Measurements from ENCODE around the gene RALA.
"Not testable (repeated sequence)": the region's sequence is repeated elsewhere in the genome, so short reads cannot be mapped to it uniquely, and the experiment has no call there.

The RALA gene

GRCh38 chr7:39744620-39745019 lies 121.2 kb downstream of the RALA start:
- Histone ChIP-seq H3K9ac (ENCODE audit: low read length) (no peak overlapping the region), H3K36me3 (ENCODE audit: insufficient read depth, low read length) (no peaks in the 10 kb centered on the region), H3K27me3 (ENCODE audit: control insufficient read depth in 1 of 2, insufficient read depth in 2 of 2, low read length in 2 of 2) (no peaks in the 10 kb centered on the region), H3K4me3 (ENCODE audit: low read depth in 1 of 2, low read length in 2 of 2) (no peak overlapping the region), H3K4me1 (ENCODE audit: insufficient read depth, low read length) (peaks cover 5% of the 10 kb centered on the region), H3K9me3 (ENCODE audit: low read length) (no peaks in the 10 kb centered on the region), H3K27ac (ENCODE audit: low read depth, low read length) (no peak overlapping the region)

- H3K4me3 ChIP-seq (ENCODE audit: low read depth in 1 of 2, low read length in 2 of 2), result no peak overlapping the region
These were observed 121.9 kb downstream of the RALA start for GRCh38 chr7:39745320-39745719.

DNA sequence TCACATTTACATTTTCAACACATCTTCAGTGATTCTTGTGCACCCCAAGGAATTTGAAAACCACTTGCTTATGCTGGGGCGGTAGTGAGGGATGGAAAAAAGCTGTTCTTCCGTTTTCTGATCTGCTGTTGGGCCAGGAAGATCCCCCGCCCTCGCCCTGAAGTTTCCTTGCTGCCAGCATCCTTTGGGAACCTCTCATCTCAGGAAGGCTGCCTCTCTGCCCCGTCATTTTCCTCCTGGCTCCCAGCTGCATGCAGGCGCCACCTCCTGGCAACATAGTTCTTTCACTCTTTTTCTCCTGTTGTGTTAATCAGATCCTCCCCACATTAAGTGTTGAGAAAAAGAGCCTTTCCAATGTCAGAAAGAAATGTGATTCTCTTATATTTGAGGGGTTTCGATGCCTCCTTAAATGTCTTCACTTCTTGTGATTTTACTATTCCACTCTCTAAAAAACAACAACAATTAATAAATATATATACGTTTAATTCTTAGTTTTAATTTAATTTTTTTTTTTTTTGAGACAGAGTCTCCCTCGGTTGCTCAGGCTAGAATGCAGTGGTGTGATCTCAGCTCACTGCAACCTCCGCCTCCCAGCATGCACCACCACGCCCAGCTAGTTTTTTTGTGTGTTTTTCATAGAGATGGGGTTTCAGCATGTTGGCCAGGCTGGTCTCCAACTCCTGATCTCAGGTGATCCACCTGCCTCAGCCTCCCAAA lies 122.9 kb downstream of the RALA start:
- no peak overlapping the region for H3K9ac ChIP-seq (ENCODE audit: low read length)

More at GRCh38 chr7:39745320-39745719, 121.9 kb downstream of the RALA start:
- H3K9me3 ChIP-seq (ENCODE audit: low read length), result no peaks in the 10 kb centered on the region
- H3K36me3 ChIP-seq (ENCODE audit: insufficient read depth, low read length), result no peaks in the 10 kb centered on the region
- no peaks in the 10 kb centered on the region for H3K27me3 ChIP-seq (ENCODE audit: control insufficient read depth in 1 of 2, insufficient read depth in 2 of 2, low read length in 2 of 2)
- H3K4me1 ChIP-seq (ENCODE audit: insufficient read depth, low read length), result peaks cover 5% of the 10 kb centered on the region
- no peak overlapping the region for H3K27ac ChIP-seq (ENCODE audit: low read depth, low read length)
- H3K9ac ChIP-seq (ENCODE audit: low read length), result no peak overlapping the region

DNA sequence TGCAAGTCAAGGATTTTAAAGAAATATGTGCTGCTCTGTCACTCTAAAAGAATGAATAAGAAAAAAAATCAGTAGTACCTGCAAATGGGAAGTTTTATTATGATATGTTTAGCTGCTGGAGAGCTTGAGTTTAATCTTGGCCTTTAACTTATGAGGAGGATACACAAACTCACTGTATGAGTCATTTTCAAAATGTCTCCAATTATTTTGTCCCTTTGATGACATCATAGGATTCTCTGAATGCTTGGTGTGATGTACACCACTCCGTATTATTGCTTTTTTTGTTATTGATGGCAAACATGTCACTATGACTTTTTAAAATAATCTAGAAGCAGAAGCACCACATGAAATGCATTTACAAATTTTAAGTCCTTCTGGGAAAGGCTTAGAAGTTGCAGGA lies 125.8 kb downstream of the RALA start:
- Histone ChIP-seq H3K4me3 (ENCODE audit: low read depth in 1 of 2, low read length in 2 of 2) (no peak overlapping the region), H3K27me3 (ENCODE audit: control insufficient read depth in 1 of 2, insufficient read depth in 2 of 2, low read length in 2 of 2) (no peaks in the 10 kb centered on the region), H3K36me3 (ENCODE audit: insufficient read depth, low read length) (no peaks in the 10 kb centered on the region), H3K4me1 (ENCODE audit: insufficient read depth, low read length) (peaks cover 5% of the 10 kb centered on the region), H3K9me3 (ENCODE audit: low read length) (no peaks in the 10 kb centered on the region), H3K27ac (ENCODE audit: low read depth, low read length) (no peak overlapping the region), H3K9ac (ENCODE audit: low read length) (no peak overlapping the region)

More for the DNA sequence above, 122.9 kb downstream of the RALA start:
- H3K27me3 ChIP-seq (ENCODE audit: control insufficient read depth in 1 of 2, insufficient read depth in 2 of 2, low read length in 2 of 2), result no peaks in the 10 kb centered on the region
- H3K4me3 ChIP-seq (ENCODE audit: low read depth in 1 of 2, low read length in 2 of 2), result no peak overlapping the region
- H3K36me3 ChIP-seq (ENCODE audit: insufficient read depth, low read length), result no peaks in the 10 kb centered on the region
- H3K9me3 ChIP-seq (ENCODE audit: low read length), result no peaks in the 10 kb centered on the region
- H3K27ac ChIP-seq (ENCODE audit: low read depth, low read length), result no peak overlapping the region
- peaks cover 5% of the 10 kb centered on the region for H3K4me1 ChIP-seq (ENCODE audit: insufficient read depth, low read length)

GRCh38 chr7:39749717-39750116 lies 126.3 kb downstream of the RALA start:
- H3K27me3 ChIP-seq (ENCODE audit: control insufficient read depth in 1 of 2, insufficient read depth in 2 of 2, low read length in 2 of 2), result no peaks in the 10 kb centered on the region
- H3K36me3 ChIP-seq (ENCODE audit: insufficient read depth, low read length), result no peaks in the 10 kb centered on the region
- peaks cover 5% of the 10 kb centered on the region for H3K4me1 ChIP-seq (ENCODE audit: insufficient read depth, low read length)
- no peak overlapping the region for H3K9ac ChIP-seq (ENCODE audit: low read length)
- no peaks in the 10 kb centered on the region for H3K9me3 ChIP-seq (ENCODE audit: low read length)
- H3K4me3 ChIP-seq (ENCODE audit: low read depth in 1 of 2, low read length in 2 of 2), result no peak overlapping the region
- no peak overlapping the region for H3K27ac ChIP-seq (ENCODE audit: low read depth, low read length)

GRCh38 chr7:39750253-39751077 lies 127.1 kb downstream of the RALA start:
- no peaks in the 10 kb centered on the region for H3K9me3 ChIP-seq (ENCODE audit: low read length)
- H3K9ac ChIP-seq (ENCODE audit: low read length), result no peak overlapping the region
- H3K27me3 ChIP-seq (ENCODE audit: control insufficient read depth in 1 of 2, insufficient read depth in 2 of 2, low read length in 2 of 2), result no peaks in the 10 kb centered on the region

DNA sequence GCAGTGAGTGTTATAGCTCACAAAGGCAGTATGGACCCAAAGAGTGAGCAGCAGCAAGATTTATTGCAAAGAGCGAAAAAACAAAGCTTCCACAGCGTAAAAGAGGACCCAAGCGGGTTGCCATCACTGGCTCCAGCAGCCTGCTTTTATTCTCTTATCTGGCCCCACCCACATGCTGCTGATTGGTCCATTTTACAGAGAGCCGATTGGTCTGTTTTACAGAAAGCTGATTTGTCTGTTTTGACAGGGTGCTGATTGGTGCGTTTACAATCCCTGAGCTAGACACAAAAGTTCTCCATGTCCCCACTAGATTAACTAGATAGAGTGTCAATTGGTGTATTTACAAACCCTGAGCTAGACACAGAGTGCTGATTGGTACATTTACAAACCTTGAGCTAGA lies 129.9 kb downstream of the RALA start:
- H3K9ac ChIP-seq (ENCODE audit: low read length); H3K4me3 ChIP-seq (ENCODE audit: low read depth in 1 of 2, low read length in 2 of 2); H3K27ac ChIP-seq (ENCODE audit: low read depth, low read length); H3K27me3 ChIP-seq (ENCODE audit: control insufficient read depth in 1 of 2, insufficient read depth in 2 of 2, low read length in 2 of 2); H3K9me3 ChIP-seq (ENCODE audit: low read length); H3K36me3 ChIP-seq (ENCODE audit: insufficient read depth, low read length): not testable (repeated sequence)
- H3K4me1 ChIP-seq (ENCODE audit: insufficient read depth, low read length), result peaks cover 11% of the 10 kb centered on the region

More at GRCh38 chr7:39750253-39751077, 127.1 kb downstream of the RALA start:
- Histone ChIP-seq H3K36me3 (ENCODE audit: insufficient read depth, low read length) (no peaks in the 10 kb centered on the region), H3K4me1 (ENCODE audit: insufficient read depth, low read length) (peaks cover 5% of the 10 kb centered on the region), H3K4me3 (ENCODE audit: low read depth in 1 of 2, low read length in 2 of 2) (no peak overlapping the region), H3K27ac (ENCODE audit: low read depth, low read length) (no peak overlapping the region)

DNA sequence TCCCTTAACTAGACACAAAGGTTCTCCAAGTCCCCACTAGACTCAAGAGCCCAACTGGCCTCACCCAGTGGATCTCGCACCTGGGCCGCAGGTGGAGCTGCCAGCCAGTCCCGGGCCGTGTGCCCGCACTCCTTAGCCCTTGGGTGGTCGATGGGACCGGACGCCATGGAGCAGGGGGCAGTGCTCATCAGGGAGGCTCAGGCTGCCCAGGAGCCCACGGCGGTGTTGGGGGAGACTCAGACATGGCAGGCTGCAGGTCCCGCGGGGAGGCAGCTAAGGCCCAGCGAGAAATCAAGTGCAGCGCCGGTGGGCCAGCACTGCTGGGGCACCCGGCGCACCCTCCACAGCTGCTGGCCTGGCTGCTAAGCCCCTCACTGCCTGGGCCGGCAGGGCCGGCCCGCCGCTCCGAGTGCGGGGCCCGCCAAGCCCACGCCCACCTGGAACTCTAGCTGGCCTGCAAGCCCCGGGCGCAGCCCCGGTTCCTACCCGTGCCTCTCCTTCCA lies 130.5 kb downstream of the RALA start:
- Histone ChIP-seq H3K4me1 (ENCODE audit: insufficient read depth, low read length) (peaks cover 15% of the 10 kb centered on the region), H3K4me3 (ENCODE audit: low read depth in 1 of 2, low read length in 2 of 2) (no peak overlapping the region), H3K27me3 (ENCODE audit: control insufficient read depth in 1 of 2, insufficient read depth in 2 of 2, low read length in 2 of 2) (no peaks in the 10 kb centered on the region), H3K27ac (ENCODE audit: low read depth, low read length) (no peak overlapping the region), H3K9ac (ENCODE audit: low read length) (no peak overlapping the region), H3K9me3 (ENCODE audit: low read length) (no peaks in the 10 kb centered on the region), H3K36me3 (ENCODE audit: insufficient read depth, low read length) (no peaks in the 10 kb centered on the region)

GRCh38 chr7:39754326-39755120 lies 131.2 kb downstream of the RALA start:
- Histone ChIP-seq H3K36me3 (ENCODE audit: insufficient read depth, low read length) (no peaks in the 10 kb centered on the region), H3K9me3 (ENCODE audit: low read length) (no peaks in the 10 kb centered on the region), H3K9ac (ENCODE audit: low read length) (no peak overlapping the region), H3K4me3 (ENCODE audit: low read depth in 1 of 2, low read length in 2 of 2) (no peak overlapping the region), H3K27ac (ENCODE audit: low read depth, low read length) (no peak overlapping the region), H3K4me1 (ENCODE audit: insufficient read depth, low read length) (peaks cover 15% of the 10 kb centered on the region), H3K27me3 (ENCODE audit: control insufficient read depth in 1 of 2, insufficient read depth in 2 of 2, low read length in 2 of 2) (no peaks in the 10 kb centered on the region)

- peaks cover 15% of the 10 kb centered on the region for H3K4me1 ChIP-seq (ENCODE audit: insufficient read depth, low read length)
- no peak overlapping the region for H3K4me3 ChIP-seq (ENCODE audit: low read depth in 1 of 2, low read length in 2 of 2)
- H3K36me3 ChIP-seq (ENCODE audit: insufficient read depth, low read length), result no peaks in the 10 kb centered on the region
- H3K9ac ChIP-seq (ENCODE audit: low read length), result no peak overlapping the region
- no peaks in the 10 kb centered on the region for H3K9me3 ChIP-seq (ENCODE audit: low read length)
- no peak overlapping the region for H3K27ac ChIP-seq (ENCODE audit: low read depth, low read length)
- H3K27me3 ChIP-seq (ENCODE audit: control insufficient read depth in 1 of 2, insufficient read depth in 2 of 2, low read length in 2 of 2), result no peaks in the 10 kb centered on the region
These were observed 134.2 kb downstream of the RALA start for GRCh38 chr7:39757604-39758003.
